GM23248 (cell line): Measurements from ENCODE around the gene CMTM7.
"Not testable (repeated sequence)": the region's sequence is repeated elsewhere in the genome, so short reads cannot be mapped to it uniquely, and the experiment has no call there.

ENCODE experiments used
- EZH2 ChIP-seq: fragments of 200-600 bp; sonication (generic); IDR thresholded peaks from 2 replicates; pipeline ENCODE4 v1.6.1; 2018; ENCODE audit warnings: antibody characterized with exemption, mild to moderate bottlenecking; ENCODE audit not compliant: insufficient read depth, poor library complexity, severe bottlenecking
- EZH2phosphoT487 ChIP-seq: fragments of 200-600 bp; sonication (generic); IDR thresholded peaks from 2 replicates; pipeline ENCODE4 v1.6.1; 2018; ENCODE audit warnings: antibody characterized with exemption, moderate library complexity, mild to moderate bottlenecking, low read depth; ENCODE audit not compliant: insufficient read depth

- not testable (repeated sequence) for TF ChIP-seq EZH2phosphoT487, EZH2
These were observed 70.7 kb downstream of the CMTM7 start for GRCh38 chr3:32462191-32462986.
